Endothelial cell of umbilical vein (primary cell): ENCODE results near the gene EXT2. TPM values are rescaled to one million over a fixed set of nuclear protein-coding genes. Genes with fewer than 3 reads are reported as not detected.

Experiments
- BruUV-seq: library from RNA; stranded (reverse); fragments of 400-500 nt; replicated peaks from 2 replicates; lab custom pipeline; 2021; lab: Mats Ljungman, UMichigan
- CTCF ChIA-PET: fragments of 300-600, 350-600 bp; sonication (Branson Sonifier 250); formaldehyde crosslinking; loops from one replicate; lab custom pipeline; 2021; ENCODE audit warnings: antibody characterized with exemption, inconsistent platforms; lab: Charles Lee
- POLR2A ChIA-PET: fragments of 300-600, 350-600 bp; sonication (Branson Sonifier 250); formaldehyde crosslinking; loops from one replicate; lab custom pipeline; 2021; ENCODE audit warnings: antibody characterized with exemption, inconsistent platforms; lab: Charles Lee
- DNase-seq: peaks from one replicate; pipeline ENCODE4 v3.0.0-alpha.2; 2011; ENCODE audit warnings: low read depth, low spot score
- FAIRE-seq: peaks from 2 replicates; lab custom pipeline; 2011; peaks lifted over from hg19 to GRCh38; lab: Jason Lieb, UNC
- H2AFZ ChIP-seq: 2 replicates; pipeline ENCODE4 v1.6.0; 2012; ENCODE audit warnings: low read depth, low read length, control low read depth, inconsistent platforms
- H3K27ac ChIP-seq: 2 replicates; pipeline ENCODE4 v1.5.1; 2011; ENCODE audit warnings: low read depth, mild to moderate bottlenecking, control low read depth, low read length, moderate library complexity; ENCODE audit not compliant: insufficient read depth
- H3K27me3 ChIP-seq, 2 experiments: 2 replicates each; pipeline versions ENCODE4 v1.6.0 to v1.6.1; 2011; ENCODE audit warnings: low read length in 2 of 2, mixed read lengths in 1 of 2; ENCODE audit not compliant: control insufficient read depth in 2 of 2, insufficient read depth in 2 of 2
- H3K36me3 ChIP-seq, 2 experiments: 2 replicates in 1 of 2; 3 replicates in 1 of 2; pipeline ENCODE4 v1.5.1; 2011; ENCODE audit warnings: low read length in 2 of 2, mild to moderate bottlenecking in 1 of 2, moderate library complexity in 1 of 2; ENCODE audit not compliant: control insufficient read depth in 2 of 2, insufficient read depth in 2 of 2; ENCODE audit errors: extremely low read depth in 1 of 2
- H3K4me1 ChIP-seq: 3 replicates; pipeline ENCODE4 v1.5.1; 2011; ENCODE audit warnings: mild to moderate bottlenecking, low read length; ENCODE audit not compliant: control insufficient read depth, insufficient read depth; ENCODE audit errors: extremely low read depth
- H3K4me2 ChIP-seq: 2 replicates; pipeline ENCODE4 v1.6.1; 2011; ENCODE audit warnings: low read length, control low read depth, mixed read lengths; ENCODE audit not compliant: insufficient read depth
- H3K4me3 ChIP-seq, 3 experiments: fragments of 200-600 bp in 1 of 3; sonication (generic), shearing (Covaris generic) in 1 of 3; replicated peaks in 1 of 3; 2 replicates each; pipeline ENCODE4 v1.5.1; 2011 to 2016; ENCODE audit warnings: control low read depth in 3 of 3, low read length in 3 of 3, mild to moderate bottlenecking in 2 of 3, inconsistent platforms in 1 of 3, low read depth in 1 of 3, moderate library complexity in 1 of 3; ENCODE audit not compliant: insufficient read depth in 1 of 3
- H3K79me2 ChIP-seq: 2 replicates; pipeline ENCODE4 v1.6.0; 2012; ENCODE audit warnings: low read length, inconsistent platforms; ENCODE audit not compliant: control insufficient read depth, insufficient read depth
- H3K9ac ChIP-seq: replicated peaks from 2 replicates; pipeline ENCODE3; 2011; ENCODE audit warnings: low read length, control low read depth; ENCODE audit not compliant: insufficient read depth; ENCODE audit errors: extremely low read depth
- H3K9me1 ChIP-seq: replicated peaks from 3 replicates; pipeline ENCODE4 v1.6.0; 2011; ENCODE audit warnings: mild to moderate bottlenecking, low read length; ENCODE audit not compliant: control insufficient read depth, insufficient read depth; ENCODE audit errors: extremely low read depth
- H3K9me3 ChIP-seq: replicated peaks from 2 replicates; pipeline ENCODE4 v1.5.1; 2012; ENCODE audit warnings: low read length, inconsistent platforms; ENCODE audit not compliant: control insufficient read depth, insufficient read depth
- H4K20me1 ChIP-seq: replicated peaks from 2 replicates; pipeline ENCODE3; 2011; ENCODE audit warnings: mild to moderate bottlenecking, low read length; ENCODE audit not compliant: control insufficient read depth, insufficient read depth; ENCODE audit errors: extremely low read depth
- CTCF ChIP-seq, 2 donors: IDR thresholded peaks; 1 replicate in 1 of 2; 2 replicates in 1 of 2; pipeline ENCODE4 v1.5.1; 2011; ENCODE audit warnings: low read length in 2 of 2, mild to moderate bottlenecking in 2 of 2, moderate library complexity in 2 of 2, control low read depth in 1 of 2, inconsistent platforms in 1 of 2, low read depth in 1 of 2; ENCODE audit not compliant: insufficient read depth in 1 of 2; ENCODE audit errors: extremely low read depth in 1 of 2
- EZH2 ChIP-seq: IDR thresholded peaks from 2 replicates; pipeline ENCODE4 v1.6.1; 2012; ENCODE audit warnings: borderline replicate concordance, low read depth, mild to moderate bottlenecking, moderate library complexity, low read length, inconsistent platforms; ENCODE audit not compliant: severe bottlenecking
- FOS ChIP-seq: IDR thresholded peaks from 2 replicates; pipeline ENCODE4 v1.6.1; 2011; ENCODE audit warnings: mild to moderate bottlenecking, low read length, moderate library complexity, borderline replicate concordance; ENCODE audit not compliant: insufficient read depth
- GATA2 ChIP-seq: IDR thresholded peaks from 2 replicates; pipeline ENCODE4 v1.7.0; 2011; ENCODE audit warnings: low read depth, mild to moderate bottlenecking, moderate library complexity, mixed read lengths, low read length; ENCODE audit not compliant: insufficient read length, insufficient read depth
- JUN ChIP-seq: IDR thresholded peaks from 2 replicates; pipeline ENCODE4 v1.6.1; 2011; ENCODE audit warnings: borderline replicate concordance, low read depth; ENCODE audit not compliant: insufficient read length, insufficient read depth
- MAX ChIP-seq: IDR thresholded peaks from 2 replicates; pipeline ENCODE4 v1.6.1; 2011; ENCODE audit not compliant: insufficient read depth, insufficient read length
- MYC ChIP-seq: IDR thresholded peaks from one replicate; pipeline ENCODE4 v1.6.1; 2011; ENCODE audit warnings: mild to moderate bottlenecking, low read depth, low read length
- POLR2A ChIP-seq: IDR thresholded peaks from 2 replicates; pipeline ENCODE4 v1.6.1; 2012; ENCODE audit warnings: low read depth, mild to moderate bottlenecking, control low read depth, low read length
- POLR2AphosphoS5 ChIP-seq: IDR thresholded peaks from 2 replicates; pipeline ENCODE4 v1.6.1; 2012; ENCODE audit warnings: low read depth, mild to moderate bottlenecking, control low read depth, low read length, moderate library complexity; ENCODE audit not compliant: insufficient read depth
- dilution Hi-C: fragments of 300-500 bp; cut with MboI; formaldehyde crosslinking; loops from one replicate; pipeline ENCODE4 v1.15.0; 2019; ENCODE audit warnings: low sequenced_read_pairs; ENCODE audit not compliant: extremely low pct_ligation_motif_present
- intact Hi-C: fragments of 100-400 bp; cut with micrococcal nuclease; formaldehyde crosslinking; loops from one replicate; pipeline ENCODE4 v1.10.0; 2022
- polyA plus RNA-seq, 4 experiments: library from polyadenylated mRNA; depleted of rRNA in 3 of 4; stranded (reverse) in 3 of 4; unstranded in 1 of 4; fragments of >200 nt; gene quantifications; 2 replicates each; pipeline versions ENCODE4 v1.2.1 to v1.2.3, GENCODE V29; 2011 to 2012; ENCODE audit warnings: missing spikeins in 1 of 4
- total RNA-seq: library from RNA; stranded (reverse); gene quantifications from 2 replicates; pipeline ENCODE4 v1.2.3, GENCODE V29; 2021

The EXT2 gene
- total and polyA plus RNA-seq, 2 donors (not counting 3 experiments of a cell fraction or from before 2014, with no cell fraction given): 50.9 to 60.3 TPM

GRCh38 chr11:44176546-44177213, 81.2 kb downstream of the EXT2 start:
- H3K79me2 ChIP-seq: no peaks in the 10 kb centered on the region
- DNase-seq (no peak), FAIRE-seq (no peak)
- H3K27ac ChIP-seq: no peak overlapping the region
- intact Hi-C loops (no loop called here), dilution Hi-C loops (no loop called here)
- CTCF ChIA-PET: interaction anchor here (0.7 to 1.6 kb wide), 6 partner anchors 10 to 38 kb away, joined by 3 to 5 read pairs (median 3); no protein-coding TSS in a partner anchor
- no peak overlapping the region for H3K4me3 ChIP-seq
- H4K20me1 ChIP-seq: peaks cover 2% of the 10 kb centered on the region
- H3K9ac ChIP-seq: no peak overlapping the region
- H2AFZ ChIP-seq: no peak overlapping the region
- no peaks in the 10 kb centered on the region for H3K9me1 ChIP-seq
- no peaks in the 10 kb centered on the region for H3K36me3 ChIP-seq
- POLR2A ChIA-PET: interaction anchor here (0.6 kb wide), 1 partner anchor 41 kb away, joined by 3 read pairs; no protein-coding TSS in a partner anchor
- BruUV-seq: no TSS peak
- no peak overlapping the region for H3K4me2 ChIP-seq
- no peaks in the 10 kb centered on the region for H3K4me1 ChIP-seq
- TF ChIP-seq EZH2: no peak
- no peak for TF ChIP-seq GATA2
- no peak for TF ChIP-seq POLR2AphosphoS5
- no peak for TF ChIP-seq MAX
- TF ChIP-seq CTCF (IDR thresholded peaks at IDR 0.05; ENCODE audit: extremely low read depth in 1 of 2, insufficient read depth in 1 of 2, low read depth in 1 of 2, low read length in 2 of 2): no peak
- no peak for TF ChIP-seq MYC
- no peak for TF ChIP-seq POLR2A
- no peak for TF ChIP-seq FOS
- TF ChIP-seq JUN: no peak
- no peaks in the 10 kb centered on the region for H3K27me3 ChIP-seq
- no peaks in the 10 kb centered on the region for H3K9me3 ChIP-seq
